Esophagus muscularis mucosa (tissue), 3 donors: ENCODE data around the gene TBCD.

Experiments
- POLR2AphosphoS5 ChIP-seq, 2 donors: sonication (generic); formaldehyde crosslinking; IDR thresholded peaks; one replicate each; pipeline ENCODE4 v1.6.1; 2017; ENCODE audit warnings: antibody characterized with exemption in 2 of 2
- TF ChIP-seq, protein P1 (sequence below), 3 experiments: fragments of 200-600 bp in 2 of 3; fragments of 450-650 bp in 1 of 3; sonication (generic) in 2 of 3; IDR thresholded peaks; one replicate each; pipeline ENCODE4 v1.5.1; 2017 to 2019; ENCODE audit warnings: antibody characterized with exemption in 3 of 3, mild to moderate bottlenecking in 2 of 3, moderate library complexity in 1 of 3

DNA sequence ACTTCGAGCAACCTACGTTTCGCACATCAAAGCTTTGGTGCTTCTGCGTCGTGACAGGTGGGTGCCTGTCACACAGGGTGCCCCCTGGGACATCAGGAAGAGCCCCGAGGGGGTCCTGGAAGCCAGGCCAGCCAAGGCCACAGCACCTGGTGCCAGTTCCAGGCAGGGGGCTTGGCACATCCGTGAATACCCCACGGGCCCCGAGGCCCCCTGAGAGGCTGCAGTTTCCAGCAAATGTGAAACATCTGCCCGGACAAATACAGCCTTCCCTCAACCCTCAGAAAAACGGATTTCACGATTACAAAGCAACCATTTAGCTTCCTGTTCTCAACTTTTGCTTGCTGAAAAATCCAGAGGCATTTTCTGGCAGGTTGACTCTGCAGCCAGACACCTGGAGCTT is 218.2 kb downstream of the TBCD start:
- TF ChIP-seq POLR2AphosphoS5 (IDR thresholded peaks at IDR 0.05): no peak
- TF ChIP-seq, protein P1, sequence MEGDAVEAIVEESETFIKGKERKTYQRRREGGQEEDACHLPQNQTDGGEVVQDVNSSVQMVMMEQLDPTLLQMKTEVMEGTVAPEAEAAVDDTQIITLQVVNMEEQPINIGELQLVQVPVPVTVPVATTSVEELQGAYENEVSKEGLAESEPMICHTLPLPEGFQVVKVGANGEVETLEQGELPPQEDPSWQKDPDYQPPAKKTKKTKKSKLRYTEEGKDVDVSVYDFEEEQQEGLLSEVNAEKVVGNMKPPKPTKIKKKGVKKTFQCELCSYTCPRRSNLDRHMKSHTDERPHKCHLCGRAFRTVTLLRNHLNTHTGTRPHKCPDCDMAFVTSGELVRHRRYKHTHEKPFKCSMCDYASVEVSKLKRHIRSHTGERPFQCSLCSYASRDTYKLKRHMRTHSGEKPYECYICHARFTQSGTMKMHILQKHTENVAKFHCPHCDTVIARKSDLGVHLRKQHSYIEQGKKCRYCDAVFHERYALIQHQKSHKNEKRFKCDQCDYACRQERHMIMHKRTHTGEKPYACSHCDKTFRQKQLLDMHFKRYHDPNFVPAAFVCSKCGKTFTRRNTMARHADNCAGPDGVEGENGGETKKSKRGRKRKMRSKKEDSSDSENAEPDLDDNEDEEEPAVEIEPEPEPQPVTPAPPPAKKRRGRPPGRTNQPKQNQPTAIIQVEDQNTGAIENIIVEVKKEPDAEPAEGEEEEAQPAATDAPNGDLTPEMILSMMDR (IDR thresholded peaks at IDR 0.05): no peak
